PC-9 (cell line): Measurements from ENCODE around the gene IQSEC3.

Experiments used
- CTCF ChIP-seq: fragments of 200-600 bp; sonication (generic); conservative IDR thresholded peaks from 2 replicates; pipeline ENCODE4 v1.6.1; 2017; ENCODE audit warnings: mixed run types, antibody characterized with exemption, mild to moderate bottlenecking, moderate library complexity
- EZH2 ChIP-seq: fragments of 200-600 bp; sonication (generic); IDR thresholded peaks from 2 replicates; pipeline ENCODE4 v1.8.0; 2017; ENCODE audit warnings: antibody characterized with exemption, low read depth

DNA sequence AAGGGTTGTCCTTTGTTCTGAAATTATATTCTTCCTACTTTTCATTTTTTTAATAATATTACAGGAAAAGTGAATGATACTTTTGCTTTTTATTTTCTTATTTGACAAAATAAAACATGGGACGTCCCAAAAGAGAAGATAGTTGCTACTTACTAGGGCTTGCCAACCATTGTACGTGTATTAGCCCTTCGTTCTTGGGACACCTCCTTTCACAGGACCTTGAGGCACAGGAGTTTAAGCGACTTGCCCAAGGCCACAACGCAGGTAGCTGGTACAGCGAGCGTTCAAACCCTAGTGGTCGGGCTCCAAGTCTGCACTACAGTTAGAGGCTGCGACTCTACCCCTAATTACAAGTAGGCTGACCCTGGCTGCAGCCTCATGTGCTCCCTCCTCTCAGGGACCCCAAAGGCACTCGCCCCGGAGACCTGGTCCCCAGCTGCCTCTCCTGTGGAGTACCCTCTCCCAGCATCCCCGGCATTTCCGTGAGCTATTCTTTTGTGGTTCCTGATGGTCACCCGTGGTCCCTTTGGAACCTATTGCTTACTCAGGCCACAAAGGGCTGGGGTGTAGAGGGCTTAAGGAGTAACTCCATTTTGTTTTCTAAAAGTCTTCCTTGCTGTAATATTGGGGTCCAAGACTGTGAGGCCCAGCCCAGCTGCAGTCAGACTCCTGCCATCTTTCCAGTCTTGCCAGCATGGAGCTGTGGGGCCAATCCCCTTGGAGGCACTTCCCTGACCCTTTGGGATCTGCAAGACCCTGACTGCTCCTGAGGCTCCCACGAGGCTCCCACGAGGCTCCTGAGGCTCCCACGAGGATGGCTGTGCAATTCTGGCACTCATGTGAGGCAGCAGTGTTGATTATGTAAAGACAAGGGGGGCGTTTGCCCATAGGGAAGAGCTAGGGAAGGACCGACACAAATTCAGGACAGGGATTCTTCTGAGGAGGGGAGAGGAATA, 49.7 kb downstream of the IQSEC3 start:
- TF ChIP-seq CTCF (no peak), EZH2 (no peak)
